OCI-LY7 (cell line): ENCODE data around the gene ZNF407.

Experiments
- EZH2phosphoT487 ChIP-seq: fragments of 200-600 bp; sonication (generic); IDR thresholded peaks from 2 replicates; pipeline ENCODE4 v1.6.1; 2018; ENCODE audit warnings: low read depth, borderline replicate concordance, mild to moderate bottlenecking, mixed run types, antibody characterized with exemption, low read length, moderate library complexity, mixed read lengths
- TF ChIP-seq, protein P1 (sequence below): fragments of 200-600 bp; sonication (generic); conservative IDR thresholded peaks from 2 replicates; pipeline ENCODE4 v1.5.1; 2014; ENCODE audit warnings: mild to moderate bottlenecking, antibody characterized with exemption, low read length, moderate library complexity, mixed read lengths

GRCh38 chr18:74549591-74550104 is 48.0 kb upstream of the ZNF407 start:
- TF ChIP-seq EZH2phosphoT487: no peak
- TF ChIP-seq, protein P1, sequence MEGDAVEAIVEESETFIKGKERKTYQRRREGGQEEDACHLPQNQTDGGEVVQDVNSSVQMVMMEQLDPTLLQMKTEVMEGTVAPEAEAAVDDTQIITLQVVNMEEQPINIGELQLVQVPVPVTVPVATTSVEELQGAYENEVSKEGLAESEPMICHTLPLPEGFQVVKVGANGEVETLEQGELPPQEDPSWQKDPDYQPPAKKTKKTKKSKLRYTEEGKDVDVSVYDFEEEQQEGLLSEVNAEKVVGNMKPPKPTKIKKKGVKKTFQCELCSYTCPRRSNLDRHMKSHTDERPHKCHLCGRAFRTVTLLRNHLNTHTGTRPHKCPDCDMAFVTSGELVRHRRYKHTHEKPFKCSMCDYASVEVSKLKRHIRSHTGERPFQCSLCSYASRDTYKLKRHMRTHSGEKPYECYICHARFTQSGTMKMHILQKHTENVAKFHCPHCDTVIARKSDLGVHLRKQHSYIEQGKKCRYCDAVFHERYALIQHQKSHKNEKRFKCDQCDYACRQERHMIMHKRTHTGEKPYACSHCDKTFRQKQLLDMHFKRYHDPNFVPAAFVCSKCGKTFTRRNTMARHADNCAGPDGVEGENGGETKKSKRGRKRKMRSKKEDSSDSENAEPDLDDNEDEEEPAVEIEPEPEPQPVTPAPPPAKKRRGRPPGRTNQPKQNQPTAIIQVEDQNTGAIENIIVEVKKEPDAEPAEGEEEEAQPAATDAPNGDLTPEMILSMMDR: no peak
